ENCODE data around the gene RARG. TPM values are rescaled to one million over a fixed set of nuclear protein-coding genes. Genes with fewer than 3 reads are reported as not detected.

The RARG gene
- polyA plus RNA-seq, 3 donors from 2014 or later: 2.9 to 10.1 (median 4.7) TPM

DNA sequence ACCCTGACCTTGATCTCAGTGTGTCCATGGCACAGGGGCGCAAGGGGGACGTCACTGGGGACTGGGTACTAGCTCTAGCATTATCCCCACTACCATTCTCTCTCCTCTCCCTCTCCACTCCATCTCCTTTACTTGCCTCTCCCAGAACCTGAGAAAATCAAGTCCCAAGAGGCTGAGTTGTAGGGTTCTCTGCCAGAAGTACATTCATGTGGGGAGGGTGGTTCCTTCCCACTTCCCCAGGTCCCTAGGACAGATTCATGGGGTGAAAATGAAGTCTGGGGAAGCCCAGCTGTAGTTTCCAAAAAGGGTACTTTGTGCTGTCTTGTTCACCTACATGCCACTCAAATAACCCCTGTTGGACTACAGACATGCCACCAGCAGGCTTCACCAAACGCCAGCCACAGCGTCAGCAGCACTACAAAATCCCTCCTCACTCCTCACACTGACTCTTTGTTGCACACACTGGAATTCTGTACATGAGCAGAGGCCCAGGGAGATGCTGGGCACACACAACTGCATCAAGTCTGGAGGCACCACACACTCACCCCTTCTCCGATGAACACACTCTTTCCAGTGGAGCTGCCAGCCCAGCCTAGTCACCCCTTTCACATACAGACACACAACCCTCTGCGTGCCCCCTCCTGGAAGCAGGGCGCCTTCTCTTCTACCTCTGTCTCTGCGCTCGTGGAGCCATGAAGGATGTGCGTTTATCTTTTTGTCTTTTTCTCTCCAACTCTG lies 6.9 kb downstream of the RARG start:
- Mint-ChIP-seq H3K36me3 (peaks cover 0 to 5% (median 0%) of the 10 kb centered on the region in 3 donors), H3K4me3 (peak overlapping the region in 1 of 5 donors; percentile 44), H3K4me1 (peaks cover 36 to 39% of the 10 kb centered on the region in 2 donors), H3K27me3 (ENCODE audit: low read depth in 3 of 3) (peaks cover 3 to 13% (median 5%) of the 10 kb centered on the region in 3 donors), H3K9me3 (no peaks in the 10 kb centered on the region), H3K27ac (peak overlapping the region in 5 of 6 donors; percentile 61 to 74 (median 65))
- DNase-seq: no peak

DNA sequence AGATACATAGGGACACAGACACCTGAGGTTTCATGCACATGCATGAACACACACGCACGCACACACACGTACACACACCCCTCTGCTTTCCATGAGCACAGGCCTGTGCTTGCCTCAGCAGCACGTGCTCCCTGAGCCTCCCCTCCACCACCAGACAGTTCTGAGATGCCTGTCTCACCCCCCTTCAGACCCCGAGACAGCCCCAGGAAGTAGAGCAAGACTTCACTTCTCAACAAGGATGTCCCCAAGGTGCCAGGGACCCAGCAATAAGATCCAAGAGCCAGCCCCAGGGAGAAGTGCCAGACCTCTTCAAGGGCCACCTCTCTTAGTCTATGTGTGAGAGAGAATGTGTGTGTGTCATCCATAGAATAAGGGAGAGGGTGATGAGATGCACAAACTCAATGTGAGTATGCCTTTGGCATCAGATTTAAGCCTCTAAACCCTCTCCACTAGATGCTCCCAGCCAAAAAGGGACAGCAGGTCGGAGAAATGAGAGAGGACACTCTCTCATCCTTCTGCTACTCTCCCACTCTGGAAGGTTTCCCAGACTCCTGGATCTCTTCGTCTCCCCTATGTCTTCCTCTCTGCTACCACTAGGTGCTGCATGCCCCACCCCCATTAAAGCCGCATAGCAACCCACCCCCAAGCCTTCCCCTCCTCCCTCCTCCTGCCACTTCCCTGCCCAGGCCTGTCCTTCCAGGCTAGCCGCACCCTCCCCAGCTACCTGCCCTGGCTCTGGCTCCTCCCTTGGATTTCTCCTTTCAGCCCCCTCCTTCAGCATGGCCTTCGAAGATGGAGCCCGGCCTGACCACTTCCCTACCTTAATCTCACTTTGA lies 7.7 kb downstream of the RARG start:
- Mint-ChIP-seq H3K9me3 (no peaks in the 10 kb centered on the region), H3K4me3 (peak overlapping the region in 4 of 5 donors; percentile 38 to 74 (median 52)), H3K27me3 (ENCODE audit: low read depth in 3 of 3) (peaks cover 8 to 16% (median 8%) of the 10 kb centered on the region in 3 donors), H3K4me1 (peaks cover 41 to 45% of the 10 kb centered on the region in 2 donors), H3K36me3 (peaks cover 0 to 5% (median 0%) of the 10 kb centered on the region in 3 donors), H3K27ac (peak overlapping the region; percentile 36 to 83 (median 66))
- no peak for DNase-seq

DNA sequence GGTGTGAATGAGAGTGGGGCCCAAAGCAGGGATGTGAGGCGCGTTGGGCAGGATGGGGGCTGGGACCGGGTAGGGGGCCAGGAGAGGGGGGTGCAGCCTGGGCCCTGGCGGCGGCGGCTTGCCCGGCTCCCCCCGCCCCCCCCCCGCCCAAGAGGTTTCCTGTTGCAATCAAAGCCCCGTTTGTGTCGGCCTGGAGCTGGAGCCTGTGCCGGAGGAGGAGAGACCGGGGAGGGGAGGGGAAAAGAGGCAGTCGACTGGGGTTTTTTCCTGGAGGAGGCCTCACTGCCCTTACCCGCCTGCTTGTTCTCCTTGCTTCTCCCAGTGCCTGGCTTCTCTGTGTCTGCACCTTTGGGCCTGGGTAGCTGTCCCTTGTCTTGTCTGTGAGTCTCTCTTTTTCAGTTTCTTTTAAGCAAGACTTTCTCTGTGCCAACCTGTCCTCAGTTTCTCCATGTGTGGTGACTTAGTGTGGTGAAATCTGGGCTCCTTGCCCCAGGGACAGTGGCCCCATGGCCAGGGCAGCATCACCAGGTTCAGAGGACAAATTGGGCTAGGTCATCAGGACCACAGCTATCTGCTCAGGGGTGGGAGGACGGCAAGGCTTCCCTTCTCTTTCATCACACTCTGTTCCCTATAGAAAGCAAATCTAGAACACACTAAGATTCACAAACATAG lies 8.5 kb downstream of the RARG start:
- DNase-seq: no peak
- no peaks in the 10 kb centered on the region for H3K9me3 Mint-ChIP-seq
- peak overlapping the region; percentile 61 to 89 (median 80) for H3K27ac Mint-ChIP-seq
- peaks cover 0 to 5% (median 0%) of the 10 kb centered on the region in 3 donors for H3K36me3 Mint-ChIP-seq
- peaks cover 9 to 18% (median 11%) of the 10 kb centered on the region in 3 donors for H3K27me3 Mint-ChIP-seq (ENCODE audit: low read depth in 3 of 3)
- H3K4me1 Mint-ChIP-seq: peaks cover 46 to 53% of the 10 kb centered on the region in 2 donors
- H3K4me3 Mint-ChIP-seq: peak overlapping the region; percentile 38 to 80 (median 74)

DNA sequence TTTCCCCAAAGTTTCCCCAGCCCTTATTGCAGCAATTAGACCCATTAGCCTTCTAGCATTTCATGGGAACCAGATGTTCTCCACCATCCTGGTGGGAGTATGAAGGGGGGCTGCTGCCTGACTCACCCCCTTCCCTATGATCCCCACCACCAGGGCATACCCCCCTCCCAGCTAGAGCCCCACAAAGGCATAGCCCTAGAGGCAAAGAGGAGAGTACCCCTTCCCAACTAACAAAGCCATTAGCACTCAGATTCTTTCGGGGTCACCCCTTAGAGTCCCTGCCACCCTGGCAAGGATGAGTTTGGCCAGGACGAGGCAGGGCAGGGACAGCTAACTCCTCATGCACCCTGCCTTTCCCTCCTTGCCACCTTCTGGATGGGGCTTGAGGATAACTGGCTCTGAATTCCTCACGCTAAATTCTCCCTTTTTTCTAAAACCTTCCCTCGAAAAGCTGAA lies 9.2 kb downstream of the RARG start:
- peak overlapping the region; percentile 35 to 84 (median 79) for H3K4me3 Mint-ChIP-seq
- no peaks in the 10 kb centered on the region for H3K9me3 Mint-ChIP-seq
- no peak for DNase-seq
- peaks cover 0 to 5% (median 0%) of the 10 kb centered on the region in 3 donors for H3K36me3 Mint-ChIP-seq
- H3K27me3 Mint-ChIP-seq (ENCODE audit: low read depth in 3 of 3): peaks cover 9 to 17% (median 11%) of the 10 kb centered on the region in 3 donors
- peak overlapping the region; percentile 61 to 92 (median 87) for H3K27ac Mint-ChIP-seq
- peaks cover 53 to 60% of the 10 kb centered on the region in 2 donors for H3K4me1 Mint-ChIP-seq

DNA sequence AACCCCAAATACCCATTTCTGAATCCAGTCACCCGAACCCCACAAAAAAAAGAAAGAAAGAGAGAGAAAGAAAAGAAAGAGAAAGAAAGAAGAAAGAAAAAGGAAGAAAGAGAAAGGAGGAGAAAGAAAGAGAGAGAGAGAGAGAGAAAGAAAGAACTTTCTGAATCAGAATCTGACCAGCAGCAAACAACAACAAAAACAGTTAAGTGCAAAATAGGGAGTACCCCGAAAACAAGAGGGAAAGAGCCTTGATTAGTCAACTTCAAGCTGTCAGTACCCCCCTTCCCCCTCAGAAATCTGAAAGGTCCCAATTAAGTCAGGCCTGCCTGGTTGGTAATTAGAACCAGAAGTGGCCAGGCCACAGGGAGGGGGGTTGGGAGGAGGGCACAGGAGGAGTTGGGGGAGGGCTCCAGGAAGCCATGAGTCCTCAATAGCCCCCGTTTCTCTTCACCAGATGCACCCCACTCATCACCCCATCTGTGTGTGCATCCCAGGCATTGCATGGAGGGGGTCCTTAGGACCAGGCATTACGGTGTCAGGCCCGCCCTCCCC lies 9.8 kb downstream of the RARG start:
- Mint-ChIP-seq H3K9me3 (no peaks in the 10 kb centered on the region), H3K4me1 (peaks cover 59 to 66% of the 10 kb centered on the region in 2 donors), H3K27me3 (ENCODE audit: low read depth in 3 of 3) (peaks cover 9 to 16% (median 11%) of the 10 kb centered on the region in 3 donors), H3K4me3 (peak overlapping the region; percentile 78 to 84 (median 80)), H3K36me3 (peaks cover 0 to 4% (median 0%) of the 10 kb centered on the region in 3 donors), H3K27ac (peak overlapping the region; percentile 85 to 94 (median 92))
- DNase-seq: no peak

DNA sequence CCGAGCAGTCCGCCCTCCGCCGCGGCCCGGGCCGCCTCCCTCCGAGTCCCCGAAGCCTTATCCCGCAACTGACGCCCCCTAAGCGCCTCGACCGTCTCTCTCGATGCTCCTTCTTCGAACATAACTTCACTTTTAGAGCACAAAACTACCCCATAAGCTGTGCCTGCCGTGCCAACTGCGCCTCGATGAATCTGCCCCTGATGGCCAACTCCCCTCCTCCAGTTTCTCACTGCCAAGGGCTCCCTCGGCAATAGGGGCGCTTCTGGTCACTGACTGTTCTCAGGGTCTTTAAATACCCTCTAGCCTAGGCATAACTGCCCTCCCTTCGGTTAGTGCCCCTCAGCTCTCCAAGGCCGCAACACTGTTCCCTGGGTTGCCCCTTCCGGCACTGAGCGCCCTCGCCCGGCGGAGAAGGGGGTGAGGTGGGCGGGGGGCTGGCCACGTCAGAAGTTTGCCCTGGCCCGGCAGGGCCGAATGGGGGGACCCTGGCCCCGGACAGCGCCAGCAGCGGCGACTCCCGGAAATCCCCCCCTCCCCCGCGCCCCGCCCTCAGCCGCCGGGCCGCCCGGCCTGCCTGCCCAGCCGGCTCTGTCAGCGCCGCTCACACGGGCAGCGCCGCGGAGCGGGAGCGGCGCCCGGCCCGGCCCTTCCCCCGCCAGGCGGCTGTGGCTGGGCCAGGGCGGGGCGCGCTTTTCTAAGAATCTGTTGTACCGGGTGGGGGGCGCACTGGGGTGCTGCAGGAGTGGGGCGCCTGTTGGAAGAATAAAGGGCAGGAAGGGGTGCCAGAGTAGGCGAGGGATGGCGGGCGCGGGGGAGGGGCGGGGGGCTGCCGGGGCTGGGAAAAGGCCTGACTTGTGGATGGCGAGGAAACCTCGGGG lies 10.6 kb downstream of the RARG start:
- Mint-ChIP-seq H3K4me3 (peak overlapping the region; percentile 89 to 97 (median 93)), H3K9me3 (no peaks in the 10 kb centered on the region), H3K27me3 (ENCODE audit: low read depth in 3 of 3) (peaks cover 11 to 24% (median 12%) of the 10 kb centered on the region in 3 donors)

DNA sequence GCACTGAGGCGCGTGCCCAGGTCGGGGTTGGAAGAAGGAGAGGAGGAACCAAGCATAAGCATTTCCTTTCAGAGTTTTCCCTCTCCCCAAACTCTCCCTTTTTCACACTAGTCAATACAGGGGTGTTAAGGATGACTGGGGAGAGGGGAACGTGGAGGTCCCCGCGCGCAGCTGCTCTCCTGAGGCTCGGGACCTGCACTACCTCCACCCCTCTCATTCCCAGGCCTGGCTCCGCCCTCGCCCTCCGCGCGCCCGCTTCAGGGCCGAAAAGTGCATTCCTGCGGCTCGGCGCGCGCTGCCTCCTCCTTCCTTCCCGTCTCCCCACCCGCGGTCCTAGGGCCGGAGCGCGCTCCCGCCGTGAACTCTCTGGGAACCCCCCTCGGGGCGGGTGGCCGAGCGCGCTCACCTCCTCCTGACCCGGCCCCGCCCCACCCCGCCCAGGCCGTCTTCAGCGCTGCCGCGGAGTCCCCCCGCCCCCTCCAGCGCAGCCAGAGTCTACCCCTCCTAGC lies 11.3 kb downstream of the RARG start:
- Mint-ChIP-seq H3K27me3 (ENCODE audit: low read depth in 3 of 3) (peaks cover 11 to 24% (median 12%) of the 10 kb centered on the region in 3 donors), H3K27ac (peak overlapping the region; percentile 88 to 97 (median 92)), H3K36me3 (no peaks in the 10 kb centered on the region), H3K9me3 (no peaks in the 10 kb centered on the region), H3K4me3 (peak overlapping the region; percentile 89 to 97 (median 93)), H3K4me1 (peaks cover 74 to 81% of the 10 kb centered on the region in 2 donors)
- DNase-seq: peak; percentile 68 to 71 (median 70)

More for the DNA sequence above, 10.6 kb downstream of the RARG start:
- Mint-ChIP-seq H3K36me3 (no peaks in the 10 kb centered on the region), H3K4me1 (peaks cover 67 to 74% of the 10 kb centered on the region in 2 donors), H3K27ac (peak overlapping the region; percentile 89 to 97 (median 92))
- peak; percentile 58 to 65 (median 60) for DNase-seq

DNA sequence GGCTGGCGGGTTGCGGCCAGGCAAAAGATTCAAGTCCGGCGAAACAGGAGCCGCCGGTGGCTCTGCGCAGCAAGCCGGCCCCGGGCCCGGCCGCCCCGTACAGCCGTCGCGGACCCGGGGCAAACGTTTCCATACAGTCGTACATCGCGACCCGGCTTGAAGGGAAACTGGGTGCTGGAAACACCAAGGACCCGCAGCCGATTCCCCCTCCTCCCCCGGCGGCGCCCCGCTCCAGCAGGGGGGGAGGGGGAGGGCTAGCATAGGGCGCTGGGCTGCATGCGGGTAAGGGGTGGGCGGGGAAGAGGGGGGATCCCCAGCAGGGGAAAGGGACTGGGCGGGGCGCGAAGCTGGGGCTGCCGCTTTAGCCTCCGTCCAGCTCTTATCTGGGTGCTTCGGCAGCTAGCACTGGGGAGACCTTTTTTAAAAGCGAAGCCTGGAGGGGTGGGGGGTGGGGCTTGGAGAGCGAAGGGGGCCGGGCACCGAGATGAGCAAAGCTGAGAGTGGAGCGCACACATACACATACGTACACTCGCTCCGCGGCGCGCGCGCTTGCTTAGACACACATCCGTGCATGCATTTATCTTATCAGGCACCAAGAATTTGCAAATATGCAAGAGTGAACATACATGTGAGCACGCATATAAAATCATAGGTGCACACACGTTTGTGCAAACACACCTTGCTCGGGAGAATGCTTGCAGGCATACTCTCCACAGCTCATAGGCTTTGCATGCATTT lies 11.9 kb downstream of the RARG start:
- H3K9me3 Mint-ChIP-seq: no peaks in the 10 kb centered on the region
- H3K27me3 Mint-ChIP-seq (ENCODE audit: low read depth in 3 of 3): peaks cover 11 to 24% (median 12%) of the 10 kb centered on the region in 3 donors
- peak overlapping the region; percentile 88 to 97 (median 93) for H3K27ac Mint-ChIP-seq
- H3K4me3 Mint-ChIP-seq: peak overlapping the region; percentile 89 to 97 (median 95)
- H3K4me1 Mint-ChIP-seq: peaks cover 78 to 81% of the 10 kb centered on the region in 2 donors
- DNase-seq: peak; percentile 60 to 72 (median 69)
- no peaks in the 10 kb centered on the region for H3K36me3 Mint-ChIP-seq

DNA sequence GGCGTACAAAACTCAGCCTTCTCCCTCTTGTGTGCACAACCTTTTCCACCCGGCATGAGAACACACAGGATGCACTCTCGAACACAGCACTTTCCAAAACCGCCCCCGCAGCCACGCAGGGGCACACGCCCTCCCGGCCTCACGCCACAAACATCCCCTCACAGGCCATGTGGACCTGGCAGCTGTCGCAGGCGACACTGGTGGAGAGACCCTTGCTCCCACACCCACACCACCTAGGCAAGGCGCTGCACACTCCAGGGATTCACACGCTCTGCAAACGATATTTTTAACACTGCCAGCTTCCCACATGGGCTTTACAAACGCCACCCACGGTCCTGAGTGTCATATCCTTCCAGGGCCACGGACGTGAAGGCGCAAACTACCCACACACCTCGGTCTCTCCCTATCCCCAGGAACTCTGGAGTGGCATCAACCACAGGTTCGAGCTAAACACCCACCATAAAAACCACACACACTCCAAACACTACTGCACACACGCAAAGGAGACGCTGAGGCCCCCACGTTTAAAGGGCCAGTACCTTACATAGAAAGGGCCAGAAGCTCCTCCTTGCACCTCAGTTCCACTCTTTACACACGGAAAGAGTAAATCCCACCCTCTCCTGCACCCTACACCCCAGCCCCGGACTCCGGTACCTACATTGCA lies 12.6 kb downstream of the RARG start:
- H3K4me1 Mint-ChIP-seq: peaks cover 74 to 75% of the 10 kb centered on the region in 2 donors
- H3K27ac Mint-ChIP-seq: peak overlapping the region; percentile 88 to 97 (median 93)
- H3K4me3 Mint-ChIP-seq: peak overlapping the region; percentile 89 to 97 (median 94)
- peaks cover 0 to 2% (median under 1%) of the 10 kb centered on the region in 3 donors for H3K36me3 Mint-ChIP-seq
- peak; percentile 63 to 75 (median 72) for DNase-seq
- no peaks in the 10 kb centered on the region for H3K9me3 Mint-ChIP-seq
- H3K27me3 Mint-ChIP-seq (ENCODE audit: low read depth in 3 of 3): peaks cover 11 to 24% (median 11%) of the 10 kb centered on the region in 3 donors

DNA sequence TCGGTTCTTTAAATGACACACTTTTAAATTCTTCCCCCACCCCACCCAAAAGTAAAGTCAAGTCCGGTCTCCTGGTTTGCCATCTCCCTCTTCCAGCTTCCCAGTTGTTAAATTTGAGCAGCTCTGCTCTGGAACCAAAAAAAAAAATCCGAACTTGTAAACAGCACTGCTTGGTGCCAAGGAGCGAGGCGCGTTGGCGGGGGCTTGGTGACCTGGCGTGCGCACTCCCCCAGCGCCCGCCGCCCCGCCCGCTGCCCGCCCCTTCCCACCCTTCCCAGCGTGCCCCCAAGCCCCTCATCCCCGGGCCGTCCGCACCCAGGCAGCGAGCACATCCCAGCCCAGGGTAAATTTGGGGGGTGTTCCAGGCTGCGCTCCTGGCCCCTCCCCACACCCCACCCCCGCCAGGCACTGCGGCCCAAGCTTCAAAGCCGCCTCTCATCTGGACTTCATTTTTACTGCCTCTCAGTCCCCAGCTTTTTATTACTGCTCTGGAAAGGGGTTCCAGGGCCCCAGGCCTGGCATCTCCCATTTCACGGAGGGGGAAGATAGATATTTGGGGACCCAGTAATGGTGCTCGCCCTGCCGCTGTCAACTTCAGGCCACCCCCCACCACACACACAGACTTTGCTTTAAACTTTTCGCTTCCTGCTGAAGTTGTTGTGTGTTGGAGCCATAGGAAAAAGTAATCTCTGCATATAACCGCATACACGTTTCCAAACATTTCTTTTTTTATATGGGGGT lies 13.3 kb downstream of the RARG start:
- H3K4me1 Mint-ChIP-seq: peaks cover 72 to 75% of the 10 kb centered on the region in 2 donors
- DNase-seq: no peak
- H3K4me3 Mint-ChIP-seq: peak overlapping the region; percentile 89 to 97 (median 94)
- peaks cover 11 to 24% (median 13%) of the 10 kb centered on the region in 3 donors for H3K27me3 Mint-ChIP-seq (ENCODE audit: low read depth in 3 of 3)
- no peaks in the 10 kb centered on the region for H3K9me3 Mint-ChIP-seq
- H3K36me3 Mint-ChIP-seq: peaks cover 2 to 8% (median 4%) of the 10 kb centered on the region in 3 donors
- H3K27ac Mint-ChIP-seq: peak overlapping the region; percentile 90 to 97 (median 96)
